DMS53 treated with DMSO at 0.1 percent for 48 hours (cell line): ENCODE data around the gene MLXIP.
"Not testable (repeated sequence)": the region's sequence is repeated elsewhere in the genome, so short reads cannot be mapped to it uniquely, and the experiment has no call there.

Source experiments
- DNase-seq: peaks from one replicate; lab custom pipeline; 2025; ENCODE audit not compliant: unreplicated experiment; lab: John Stamatoyannopoulos, UW

The MLXIP gene

GRCh38 chr12:122094137-122094734 lies 15.7 kb downstream of the MLXIP start:
- no peak for DNase-seq

- no peak for DNase-seq
Measured at GRCh38 chr12:122094735-122095631, 16.4 kb downstream of the MLXIP start.

- DNase-seq: no peak
Measured at GRCh38 chr12:122096014-122096413, 17.5 kb downstream of the MLXIP start.

- DNase-seq: no peak
Measured at GRCh38 chr12:122096591-122097149, 18.1 kb downstream of the MLXIP start.

DNA sequence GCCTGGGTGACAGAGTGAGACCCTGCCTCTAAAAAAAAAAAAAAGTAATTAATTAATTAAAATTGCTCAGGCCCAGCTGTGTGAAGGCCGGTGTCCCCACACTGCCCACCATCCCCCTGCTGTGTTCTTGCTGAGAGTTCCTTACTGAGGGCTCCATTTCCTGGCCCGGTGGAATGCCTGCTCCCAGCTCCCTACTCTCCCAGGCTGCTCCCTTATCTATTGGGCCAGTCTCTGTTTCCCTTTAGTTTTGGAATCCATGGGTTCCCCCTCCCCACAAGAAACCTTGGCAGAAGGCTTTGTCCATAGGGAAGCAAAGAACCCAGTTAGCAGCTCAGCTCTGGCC lies 19.0 kb downstream of the MLXIP start:
- no peak for DNase-seq

DNA sequence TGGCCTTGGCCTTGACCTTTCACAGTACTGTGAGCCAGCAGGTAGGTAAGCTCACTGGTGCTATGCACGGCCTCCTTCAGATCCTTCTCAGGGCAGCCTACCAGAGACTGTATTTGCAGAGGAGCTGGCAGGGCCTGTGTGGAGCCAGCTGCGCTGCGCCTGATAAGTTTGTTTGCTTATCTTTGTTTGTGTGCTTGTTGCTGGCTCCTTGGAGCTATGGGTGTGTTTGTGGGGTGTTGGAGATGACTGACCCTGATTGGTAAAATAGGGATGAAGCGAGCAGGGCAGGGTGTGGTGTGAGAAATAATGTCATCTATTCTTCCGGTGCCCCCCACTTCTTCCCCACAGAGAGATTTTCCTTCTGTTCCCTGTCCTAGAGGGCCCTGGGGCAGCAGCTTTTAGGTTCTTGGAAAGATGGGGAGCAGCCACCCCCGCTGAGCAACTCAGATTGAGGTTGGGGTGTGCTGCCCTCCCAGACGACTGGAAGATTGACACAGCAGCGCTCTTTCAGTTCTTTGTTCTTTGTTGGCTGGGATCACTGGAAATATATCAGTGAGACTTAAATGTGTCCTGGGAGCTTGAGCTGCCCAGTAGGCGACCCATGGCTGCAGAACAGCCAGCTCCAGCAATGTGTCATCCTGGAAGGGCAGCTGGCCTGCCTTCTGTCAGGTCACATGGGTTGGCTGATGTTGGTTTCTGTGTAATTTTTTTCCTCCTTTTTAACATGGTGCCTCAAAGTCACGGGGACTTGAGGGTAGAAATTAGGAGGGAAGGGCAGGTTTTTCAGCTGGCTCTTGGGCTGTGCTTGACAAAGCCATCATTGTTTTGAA lies 19.6 kb downstream of the MLXIP start:
- DNase-seq: peak; percentile 92

- DNase-seq: no peak
Measured at GRCh38 chr12:122099280-122099749, 20.8 kb downstream of the MLXIP start.

DNA sequence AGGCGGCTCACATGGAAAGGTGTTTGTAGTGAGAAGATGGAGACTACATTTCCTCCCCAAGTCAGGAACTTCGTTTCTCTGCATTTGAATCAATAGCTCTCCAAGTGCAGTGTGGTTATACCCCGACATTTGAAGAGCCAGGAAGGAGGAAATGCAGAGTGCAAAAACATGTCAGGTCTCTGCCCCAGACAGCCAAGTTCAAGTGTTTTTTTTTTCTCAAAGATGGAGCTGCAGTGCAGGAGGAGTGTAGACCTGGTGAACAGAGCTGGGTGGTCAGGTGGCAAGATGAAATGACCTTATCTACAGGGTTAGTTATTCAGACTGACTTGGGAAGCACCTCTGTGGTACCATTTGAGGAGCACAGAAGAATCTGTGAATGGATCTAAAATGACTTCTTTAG lies 21.3 kb downstream of the MLXIP start:
- peak; percentile 29 for DNase-seq

- no peak for DNase-seq
Measured at GRCh38 chr12:122100568-122100967, 22.0 kb downstream of the MLXIP start.

DNA sequence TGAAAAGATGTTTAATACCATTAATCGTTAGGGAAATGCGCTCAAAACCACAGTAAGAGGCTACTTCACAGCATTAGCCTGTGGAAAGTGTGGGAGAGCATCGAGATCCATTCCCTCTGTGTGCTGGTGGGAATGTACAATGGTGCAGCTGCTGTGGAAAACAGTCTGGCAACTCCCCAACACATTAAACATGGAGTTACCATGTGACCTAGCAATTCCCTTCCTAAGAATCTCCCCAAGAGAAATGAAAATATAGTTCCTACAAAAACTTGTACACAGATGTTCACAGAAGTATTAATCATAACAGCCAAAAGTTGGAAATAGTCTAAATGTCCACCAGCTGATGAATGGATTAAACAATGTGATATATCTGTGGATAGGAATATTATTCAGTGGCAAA lies 23.8 kb downstream of the MLXIP start:
- DNase-seq: no peak

DNA sequence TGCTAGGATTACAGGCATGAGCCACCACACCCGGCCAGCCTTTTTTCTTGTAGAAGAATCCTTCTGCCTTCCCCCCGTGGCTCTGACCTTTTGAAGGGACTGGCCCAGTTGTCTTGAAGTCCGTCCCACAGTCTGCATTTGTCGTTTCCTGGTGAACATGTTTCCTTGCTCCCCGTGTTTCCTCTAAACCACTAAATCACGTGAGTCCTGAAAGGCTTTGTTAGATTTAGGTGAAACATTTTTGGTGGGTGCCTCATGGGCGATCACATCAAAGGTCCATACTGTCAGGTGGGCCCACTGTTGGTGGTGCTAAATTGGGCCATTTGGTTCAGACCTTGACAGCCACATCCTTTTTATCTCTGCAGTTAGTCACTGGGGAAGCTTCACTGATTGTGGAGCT lies 26.3 kb downstream of the MLXIP start:
- no peak for DNase-seq

- DNase-seq: not testable (repeated sequence)
Measured at GRCh38 chr12:122105496-122105895, 26.9 kb downstream of the MLXIP start.

DNA sequence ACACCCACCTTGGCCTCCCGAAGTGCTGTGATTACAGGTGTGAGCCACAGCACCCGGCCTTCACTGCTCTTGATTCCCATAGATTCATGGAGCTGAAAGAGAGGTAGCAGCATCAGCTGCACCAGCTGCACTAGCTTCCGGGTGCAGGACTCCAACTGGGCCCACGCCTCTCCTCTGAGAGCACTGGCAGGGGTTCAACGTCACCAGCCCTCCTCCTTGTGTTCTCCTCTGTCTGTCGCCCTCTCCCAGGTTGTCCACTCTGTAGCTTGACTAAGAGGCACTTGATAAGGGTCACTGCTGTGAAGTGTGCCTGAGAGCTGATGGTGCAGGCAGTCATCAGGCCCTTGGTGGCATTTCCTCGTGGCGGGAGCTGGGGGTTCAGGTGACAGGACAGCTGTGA lies 28.3 kb downstream of the MLXIP start:
- DNase-seq: peak; percentile 74

GRCh38 chr12:122107261-122107660 lies 28.7 kb downstream of the MLXIP start:
- no peak for DNase-seq

DNA sequence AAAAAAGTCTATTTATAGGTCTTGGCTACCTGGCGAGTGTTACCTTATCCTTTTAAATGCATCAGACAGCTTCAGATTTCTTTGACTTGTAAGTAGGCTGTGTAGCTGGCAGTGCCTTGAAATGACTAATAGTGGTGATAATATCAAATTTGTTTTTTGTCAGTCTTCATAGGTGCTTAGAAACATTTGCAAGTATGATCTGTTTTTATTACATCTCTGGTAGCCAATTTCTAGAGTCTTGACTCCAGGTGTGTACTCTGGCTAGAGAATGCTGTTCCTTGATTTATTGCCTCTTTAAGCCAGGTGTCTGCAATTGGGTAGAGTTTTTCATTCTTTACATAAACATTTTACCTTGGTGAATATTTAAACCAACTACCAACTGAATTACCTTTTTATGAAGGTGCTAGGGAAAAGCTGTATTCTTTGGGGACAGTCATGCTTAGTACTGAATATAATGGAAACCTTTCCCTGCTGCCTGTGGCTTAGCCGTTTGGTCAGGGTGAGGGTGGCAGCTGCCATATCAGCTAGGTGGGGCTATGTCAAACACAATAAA lies 32.6 kb downstream of the MLXIP start:
- DNase-seq: peak; percentile 59

- DNase-seq: no peak
Measured at GRCh38 chr12:122116707-122117535, 38.4 kb downstream of the MLXIP start.

DNA sequence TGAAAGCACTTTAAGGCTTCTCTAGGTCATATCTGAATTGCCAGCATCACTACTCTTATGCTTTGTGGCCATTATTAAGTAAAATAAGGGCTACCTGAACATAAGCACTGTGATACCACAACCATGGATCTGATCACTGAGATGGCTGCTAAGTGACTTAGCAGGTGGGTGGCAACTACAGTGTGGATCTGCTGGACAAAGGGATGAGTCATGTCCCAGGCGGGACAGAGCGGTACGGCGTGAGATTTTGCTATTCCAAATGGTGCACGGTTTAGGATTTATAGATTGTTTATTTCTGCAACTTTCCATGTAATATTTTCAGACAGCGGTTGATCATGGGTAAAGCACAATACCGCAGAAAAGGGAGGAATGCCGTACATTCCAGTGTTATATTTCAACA lies 39.4 kb downstream of the MLXIP start:
- DNase-seq: no peak

GRCh38 chr12:122121341-122121740 lies 42.8 kb downstream of the MLXIP start:
- DNase-seq: not testable (repeated sequence)

- no peak for DNase-seq
Measured at GRCh38 chr12:122121745-122122144, 43.2 kb downstream of the MLXIP start.
